GM21528 (cell line): ENCODE results near the gene GOLPH3.
A peak's percentile ranks its signal among the peaks of the same experiment; 100 is the strongest.
"Not testable (repeated sequence)": the region's sequence is repeated elsewhere in the genome, so short reads cannot be mapped to it uniquely, and the experiment has no call there.

Source experiments
- ATAC-seq: cut with Tn5 transposase; IDR thresholded peaks from one replicate; pipeline ENCODE4 v1.9.1; 2021; ENCODE audit warnings: mild to moderate bottlenecking, moderate library complexity; ENCODE audit not compliant: unreplicated experiment, low FRiP score

Gene GOLPH3

GRCh38 chr5:32174011-32174870 lies at the start of gene GOLPH3:
Gene GOLPH3, minus strand, starts transcription at chr5:32174319. Its CDS starts 285 bp downstream, at chr5:32174034.
- ATAC-seq, result peak; percentile 82

- no peak for ATAC-seq
These were observed 48.8 kb upstream of the GOLPH3 start for GRCh38 chr5:32222723-32223470.

- no peak for ATAC-seq
These were observed 43.8 kb upstream of the GOLPH3 start for GRCh38 chr5:32217886-32218396.

- not testable (repeated sequence) for ATAC-seq
These were observed 40.2 kb upstream of the GOLPH3 start for GRCh38 chr5:32214344-32214743.

- no peak for ATAC-seq
These were observed 36.0 kb upstream of the GOLPH3 start for GRCh38 chr5:32210151-32210550.

GRCh38 chr5:32208837-32209236 lies 34.7 kb upstream of the GOLPH3 start:
- ATAC-seq, result not testable (repeated sequence)

GRCh38 chr5:32207355-32207634 lies 33.2 kb upstream of the GOLPH3 start:
- no peak for ATAC-seq

GRCh38 chr5:32206509-32207354 lies 32.6 kb upstream of the GOLPH3 start:
- no peak for ATAC-seq

- ATAC-seq, result no peak
These were observed 31.9 kb upstream of the GOLPH3 start for GRCh38 chr5:32206053-32206452.

- no peak for ATAC-seq
These were observed 28.3 kb upstream of the GOLPH3 start for GRCh38 chr5:32202394-32202793.

GRCh38 chr5:32201122-32201753 lies 27.1 kb upstream of the GOLPH3 start:
- no peak for ATAC-seq

GRCh38 chr5:32197032-32197431 lies 22.9 kb upstream of the GOLPH3 start:
- ATAC-seq, result no peak

- ATAC-seq, result no peak
These were observed 21.1 kb upstream of the GOLPH3 start for GRCh38 chr5:32195265-32195664.

GRCh38 chr5:32193591-32193990 lies 19.5 kb upstream of the GOLPH3 start:
- ATAC-seq, result peak; percentile 80

GRCh38 chr5:32190095-32190494 lies 16.0 kb upstream of the GOLPH3 start:
- no peak for ATAC-seq

GRCh38 chr5:32187675-32188074 lies 13.6 kb upstream of the GOLPH3 start:
- ATAC-seq, result no peak

- peak; percentile 66 for ATAC-seq
These were observed 8.4 kb upstream of the GOLPH3 start for GRCh38 chr5:32182463-32183063.

GRCh38 chr5:32173267-32174010 lies 680 bp downstream of the GOLPH3 start:
- peak; percentile 31 for ATAC-seq

GRCh38 chr5:32172923-32173266 lies 1.2 kb downstream of the GOLPH3 start:
- ATAC-seq, result no peak
